HG03159 (cell line): ENCODE data around the gene RGS6.

Experiments
- ATAC-seq: cut with Tn5 transposase; IDR thresholded peaks from one replicate; pipeline ENCODE4 v1.9.1; 2021; ENCODE audit warnings: mild to moderate bottlenecking, moderate library complexity; ENCODE audit not compliant: unreplicated experiment

RGS6 gene

DNA sequence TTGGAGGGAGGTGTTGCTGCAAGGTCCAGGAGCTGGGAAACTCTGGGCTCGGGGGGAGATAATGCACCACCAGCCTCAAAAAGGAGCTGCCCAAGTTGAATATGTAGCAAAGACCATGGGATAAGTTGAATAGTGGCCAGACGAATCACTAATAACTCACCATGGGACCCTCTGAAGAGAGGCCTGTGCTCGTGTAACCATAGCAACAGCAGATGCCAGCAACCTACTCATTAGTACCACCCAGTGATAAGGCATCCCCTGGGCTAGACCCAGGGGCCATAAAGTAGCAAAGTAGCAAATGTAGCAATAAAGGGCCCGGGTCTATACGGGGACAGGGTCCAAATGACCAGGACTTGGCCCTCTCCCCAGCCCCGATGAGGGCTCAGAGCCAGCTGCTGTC, 633.7 kb downstream of the RGS6 start:
- no peak for ATAC-seq

DNA sequence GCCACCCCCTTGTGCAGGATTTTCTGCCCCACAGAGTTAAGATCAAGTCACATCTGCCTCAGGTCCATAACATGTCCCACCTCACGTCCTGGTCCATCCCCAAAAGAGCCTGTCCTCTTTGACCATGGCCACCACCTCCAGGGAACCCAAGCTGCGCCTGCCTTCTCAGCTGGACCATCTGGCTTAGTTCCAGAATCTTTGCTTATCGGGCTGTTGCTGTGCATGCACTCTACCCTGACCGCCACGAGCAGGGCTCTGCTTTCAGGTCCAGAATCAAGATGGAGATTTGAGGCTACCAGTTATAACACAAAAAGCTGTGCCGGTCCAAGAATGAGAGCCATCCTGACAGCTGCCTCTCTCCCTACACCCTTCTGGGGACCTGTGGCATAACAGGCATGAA, 635.0 kb downstream of the RGS6 start:
- ATAC-seq: no peak

DNA sequence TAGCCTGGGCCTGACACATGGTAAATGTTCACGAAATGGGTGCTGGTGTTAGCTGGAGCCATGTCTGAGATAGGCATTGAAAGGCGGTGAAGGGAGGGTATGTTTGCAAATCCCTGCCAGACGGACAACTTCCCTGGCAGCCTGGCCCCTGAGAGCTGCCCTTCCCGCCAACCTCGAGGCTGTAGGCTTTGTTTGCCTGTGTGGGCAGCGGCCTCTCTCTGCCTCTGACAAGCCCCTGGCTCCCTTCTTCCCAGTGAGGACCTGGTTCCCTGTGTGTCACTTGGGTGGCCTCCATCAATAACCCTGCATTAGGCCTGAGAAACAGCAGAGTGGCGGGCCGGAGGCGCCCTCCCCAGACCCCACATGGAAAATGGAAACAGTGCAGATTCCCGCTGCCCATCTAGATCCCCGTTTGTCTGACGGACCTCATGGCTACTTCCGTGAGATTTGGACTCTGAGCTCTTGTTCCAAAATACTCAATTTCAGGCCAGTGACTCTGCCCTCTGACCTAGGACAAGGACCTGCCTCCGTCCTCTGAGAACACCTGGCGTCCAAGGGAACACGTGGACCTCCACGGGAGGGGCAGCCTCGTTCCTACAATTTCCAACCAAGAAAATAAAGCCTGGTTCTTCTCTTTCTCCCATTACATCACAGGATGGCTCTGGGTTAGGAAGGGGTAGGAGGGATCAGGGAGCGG, 636.2 kb downstream of the RGS6 start:
- ATAC-seq: no peak

DNA sequence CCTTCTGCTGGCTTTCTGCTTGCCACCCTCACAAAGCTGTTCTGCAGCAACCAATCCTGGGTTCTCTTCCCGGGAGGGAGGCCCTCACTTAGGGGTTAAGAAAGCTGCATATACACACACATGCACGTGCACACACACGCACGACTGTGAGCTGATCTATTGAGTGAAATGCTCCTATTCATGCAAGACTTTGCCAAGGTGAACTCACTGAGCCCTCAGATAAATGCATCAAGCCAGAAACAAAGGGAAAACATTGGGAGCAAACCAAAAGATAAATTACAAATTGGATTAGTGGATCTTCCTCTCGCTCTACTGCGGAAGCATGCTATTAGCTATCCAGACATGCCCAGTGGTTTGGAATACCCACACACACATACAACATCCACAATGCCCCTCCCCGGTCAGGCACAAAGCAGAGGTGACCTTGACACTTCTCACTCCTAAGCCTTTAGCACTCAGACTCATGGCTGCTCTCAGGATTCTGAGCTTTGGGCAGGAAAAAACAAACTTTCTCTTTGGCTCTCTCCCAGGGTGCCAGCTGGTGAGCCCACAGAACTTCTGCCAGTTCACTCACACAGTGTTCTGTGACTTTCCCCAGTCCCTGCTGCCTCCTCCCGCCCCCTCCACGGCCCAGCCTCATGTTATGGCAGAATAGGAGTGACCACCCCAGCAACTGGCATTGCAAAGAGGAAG, 641.6 kb downstream of the RGS6 start:
- ATAC-seq: no peak

DNA sequence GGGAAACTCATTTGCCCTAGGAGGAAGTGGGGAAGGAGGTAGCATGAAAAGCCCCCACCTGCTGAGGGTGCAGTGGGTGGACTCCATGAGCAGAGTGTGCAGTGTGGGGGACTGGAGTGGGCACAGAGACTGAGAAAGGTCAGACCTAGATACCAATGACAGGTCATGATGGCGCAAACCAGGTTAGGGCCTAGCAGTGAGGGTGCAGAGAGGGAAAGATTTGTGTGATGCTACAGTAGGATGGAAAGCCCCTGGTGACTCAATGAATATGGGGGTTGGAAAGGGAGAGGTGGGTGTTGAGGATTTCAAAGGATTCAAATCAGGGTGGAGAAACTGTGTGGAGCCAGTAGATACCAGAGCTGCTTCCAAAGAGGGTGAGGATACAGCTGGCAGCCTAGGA, 642.5 kb downstream of the RGS6 start:
- no peak for ATAC-seq

DNA sequence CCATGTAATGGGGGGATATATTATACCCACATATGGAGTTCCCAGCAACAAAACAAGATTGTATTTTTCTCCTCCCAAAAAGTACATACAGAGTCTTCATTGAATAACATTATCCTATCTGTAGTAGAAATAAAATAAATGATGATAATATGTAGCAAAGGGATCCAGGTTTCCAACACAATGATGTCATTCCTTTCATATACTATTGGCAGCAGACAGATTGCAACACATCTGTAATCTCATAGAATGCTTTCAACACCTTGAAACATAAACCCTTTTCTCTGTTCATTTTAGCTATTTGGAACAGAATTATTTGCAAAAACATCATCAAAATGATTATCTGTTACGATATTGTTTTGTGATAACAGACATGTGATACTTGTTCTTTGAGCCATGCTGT, 644.0 kb downstream of the RGS6 start:
- ATAC-seq: no peak

DNA sequence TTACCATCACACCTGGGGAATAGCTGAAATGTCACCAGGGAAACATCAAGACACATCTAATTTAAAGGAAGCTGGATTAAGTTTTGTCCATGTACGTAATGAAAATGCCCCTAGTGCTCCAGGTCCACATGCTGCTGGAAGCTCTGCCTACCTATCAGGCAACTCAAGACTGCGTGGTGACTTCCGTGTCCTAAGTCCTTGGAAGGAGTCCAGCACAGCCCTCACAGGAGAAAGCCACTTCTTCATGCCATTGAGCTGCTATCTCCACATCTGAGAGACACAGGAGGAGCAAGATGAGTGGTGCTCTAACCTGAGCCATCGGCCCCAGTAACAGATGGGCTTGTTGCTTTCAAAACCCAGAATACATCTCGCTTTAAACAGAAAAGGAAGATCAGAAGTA, 645.3 kb downstream of the RGS6 start:
- no peak for ATAC-seq

DNA sequence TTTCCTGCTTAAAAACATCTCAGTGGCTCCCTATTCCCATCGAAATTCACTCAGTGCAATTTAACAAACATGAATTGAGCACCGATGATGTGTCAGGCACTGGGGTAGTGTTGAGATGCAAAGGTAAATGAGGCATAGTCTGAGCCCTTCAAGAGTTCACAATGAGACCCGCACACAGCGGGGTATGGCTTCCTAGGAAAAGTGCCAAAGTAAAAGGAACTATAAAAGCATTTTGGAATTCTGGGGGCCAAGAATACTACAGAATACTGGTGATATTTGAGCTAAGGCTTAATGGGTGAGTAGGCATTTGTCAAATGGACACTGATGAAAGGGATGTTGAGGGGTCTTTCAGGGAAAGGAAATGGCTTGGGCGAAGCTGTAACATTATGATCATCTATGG, 646.3 kb downstream of the RGS6 start:
- no peak for ATAC-seq

DNA sequence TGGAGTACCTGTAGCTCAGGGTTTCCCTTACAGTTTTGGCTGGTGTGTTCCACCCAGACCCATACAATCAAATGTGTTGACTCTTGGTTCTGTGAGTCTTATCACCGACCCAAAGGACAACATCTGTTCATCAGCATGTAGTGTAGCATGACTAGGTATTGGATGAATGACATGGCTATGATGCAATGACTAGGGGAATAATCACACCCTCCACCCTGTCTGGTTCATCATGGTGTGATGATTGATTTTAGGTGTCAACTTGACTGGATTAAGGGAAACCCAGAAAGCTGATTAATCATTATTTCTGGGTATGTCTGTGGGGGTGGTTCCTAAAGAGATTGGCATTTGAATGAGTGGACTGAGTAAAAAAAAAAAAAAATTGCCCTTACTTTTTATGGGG, 650.4 kb downstream of the RGS6 start:
- ATAC-seq: no peak

DNA sequence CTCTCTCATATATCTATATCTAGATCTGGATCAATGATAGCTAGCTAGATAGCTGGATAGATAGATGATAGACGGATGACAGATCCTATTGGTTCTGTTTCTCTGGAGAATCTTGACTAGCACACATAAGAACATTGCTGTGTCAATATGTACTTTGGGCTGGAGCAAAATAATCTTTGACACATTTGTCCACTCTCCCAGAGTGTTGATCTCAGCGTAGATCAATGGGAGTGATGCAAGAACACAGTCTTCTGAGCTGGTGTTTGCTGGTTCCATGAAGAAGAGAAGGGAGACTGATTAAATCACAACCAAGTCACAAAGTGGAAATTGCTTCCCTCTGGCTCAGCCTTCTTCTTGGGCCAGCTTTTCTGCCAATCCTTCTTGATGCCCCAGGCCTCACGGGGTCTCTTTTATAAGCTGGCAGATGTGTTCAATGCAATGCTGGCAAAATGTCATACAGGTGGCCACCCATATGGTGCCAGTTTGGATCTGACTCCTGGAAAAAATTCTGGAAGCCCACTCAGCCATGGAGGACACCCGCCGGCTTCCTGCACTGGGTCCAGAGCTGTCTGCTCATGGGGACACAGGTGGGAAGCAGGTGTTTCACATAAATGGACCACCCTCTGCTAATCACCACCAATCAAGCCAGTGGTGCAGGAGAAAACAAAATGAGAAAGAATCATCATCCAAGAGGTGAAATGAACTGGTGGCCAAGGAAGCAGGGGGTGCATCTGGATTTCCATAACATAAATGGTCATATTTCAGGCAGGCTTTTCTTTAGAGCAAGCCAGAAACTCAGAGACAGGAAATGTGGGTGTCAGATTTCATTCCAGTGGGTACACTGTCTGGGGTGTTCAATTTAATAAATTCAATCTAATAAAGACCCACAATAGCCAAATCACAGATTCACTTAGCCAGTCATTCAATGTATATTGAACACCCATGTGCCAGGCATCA, 651.4 kb downstream of the RGS6 start:
- no peak for ATAC-seq

DNA sequence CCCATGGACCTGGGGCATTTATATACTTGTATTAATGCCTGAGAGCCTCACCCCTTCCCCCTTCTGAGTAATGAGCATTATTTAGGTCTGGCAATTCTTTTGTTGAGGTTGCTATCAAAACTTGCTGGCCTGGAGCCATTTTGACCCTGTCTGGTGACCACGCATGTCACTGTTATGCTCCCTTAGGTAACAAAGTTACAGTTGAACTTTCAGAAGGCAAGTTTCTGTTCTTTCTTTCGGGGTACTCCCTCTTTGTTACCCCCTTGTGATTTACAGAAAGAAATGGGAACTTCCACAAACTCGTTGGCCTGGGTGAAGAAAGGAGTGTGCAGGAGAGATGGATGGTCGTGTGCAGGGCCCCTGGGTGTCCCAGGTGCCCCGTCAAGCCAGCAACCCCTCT, 656.3 kb downstream of the RGS6 start:
- ATAC-seq: no peak

DNA sequence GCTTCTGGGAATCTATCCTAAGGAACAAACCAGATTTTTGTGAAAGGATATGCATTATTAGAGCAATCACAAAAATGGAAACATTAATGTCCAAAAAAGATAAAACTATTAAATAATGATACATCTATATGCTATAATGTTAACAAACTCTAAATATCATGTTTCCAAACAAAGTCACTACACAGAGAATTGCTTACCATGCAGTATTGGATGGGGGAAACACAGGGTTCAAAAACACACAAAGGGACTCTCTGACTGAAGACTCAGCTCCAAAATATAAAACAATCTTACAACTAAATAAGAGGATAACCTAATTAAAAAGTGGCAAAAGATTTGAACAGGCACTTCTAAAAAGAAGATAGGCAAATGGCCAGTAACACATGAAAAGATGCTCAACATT, 657.4 kb downstream of the RGS6 start:
- no peak for ATAC-seq

DNA sequence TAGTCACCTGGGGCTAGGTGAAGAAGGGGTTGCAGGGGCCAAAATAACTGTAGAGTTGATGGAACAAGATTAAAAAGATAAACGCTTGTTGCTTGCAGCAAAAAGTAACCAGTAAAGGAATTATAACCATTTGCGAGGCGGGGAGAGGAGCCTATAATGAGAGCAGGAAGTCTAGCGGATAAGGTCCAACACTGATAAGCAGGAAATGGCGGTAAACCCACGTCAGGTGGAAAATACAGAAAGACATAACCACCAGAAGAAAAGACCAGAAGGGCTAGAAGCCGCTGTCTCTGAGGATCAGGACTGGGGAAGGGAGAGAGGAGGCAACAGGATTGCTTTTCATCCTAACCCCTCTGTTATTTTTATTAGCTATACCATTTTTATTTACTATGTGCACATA, 658.3 kb downstream of the RGS6 start:
- no peak for ATAC-seq

DNA sequence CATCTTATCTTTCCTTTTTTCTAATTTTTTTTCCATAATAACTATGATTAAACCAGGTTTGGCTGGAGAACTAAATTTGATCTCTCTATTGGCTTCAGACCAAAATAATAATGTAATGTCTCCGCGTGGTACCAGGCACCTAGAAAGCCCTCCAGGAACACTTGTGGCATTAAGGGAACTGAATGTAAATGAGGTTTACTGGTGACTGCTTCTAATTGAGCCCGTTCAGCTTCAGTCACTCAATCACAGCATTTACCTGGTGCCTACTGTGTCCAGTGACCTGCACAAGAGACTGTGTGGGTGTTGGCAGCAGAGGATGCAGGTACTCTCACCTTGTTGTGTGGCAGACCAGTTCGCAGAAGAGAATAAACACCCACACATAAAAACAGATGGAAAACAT, 659.2 kb downstream of the RGS6 start:
- ATAC-seq: no peak

DNA sequence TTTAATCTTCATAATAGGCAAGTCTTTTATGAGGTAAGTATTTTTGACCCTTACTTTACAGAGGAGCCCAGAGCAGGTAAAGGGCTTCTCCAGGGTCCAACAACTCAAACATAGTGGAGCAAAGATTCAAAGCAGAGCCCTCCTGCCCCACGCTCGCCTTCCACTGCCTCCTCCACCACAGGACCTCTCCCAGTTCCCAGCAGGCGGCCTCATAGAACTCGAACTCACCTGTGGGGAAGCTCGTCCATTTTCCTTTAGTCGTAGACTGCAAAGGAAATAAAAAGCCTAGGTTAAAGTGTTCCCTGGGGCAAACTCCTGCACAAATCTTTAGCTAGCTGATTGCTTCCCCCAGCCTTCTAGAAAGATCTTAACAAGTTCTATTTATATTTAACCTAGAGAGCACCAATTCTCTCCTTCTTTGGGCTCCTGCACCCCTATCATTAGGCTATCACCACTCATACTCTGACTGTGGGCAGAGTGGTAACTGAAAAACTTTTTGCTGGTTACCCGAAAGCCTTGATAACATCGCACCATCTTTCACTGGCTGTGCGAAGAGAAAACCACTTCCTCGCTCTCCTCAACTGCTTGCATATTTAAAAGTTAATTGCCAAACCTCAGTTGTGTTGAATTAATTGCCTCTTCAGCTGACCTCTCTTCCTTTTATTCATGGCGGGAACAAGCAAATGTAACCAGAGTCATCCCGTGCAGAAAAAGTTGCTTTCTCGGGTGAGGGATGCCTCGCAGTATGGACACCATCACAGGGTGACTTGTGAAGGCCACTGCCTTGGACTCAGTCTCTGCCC, 662.1 kb downstream of the RGS6 start:
- no peak for ATAC-seq

DNA sequence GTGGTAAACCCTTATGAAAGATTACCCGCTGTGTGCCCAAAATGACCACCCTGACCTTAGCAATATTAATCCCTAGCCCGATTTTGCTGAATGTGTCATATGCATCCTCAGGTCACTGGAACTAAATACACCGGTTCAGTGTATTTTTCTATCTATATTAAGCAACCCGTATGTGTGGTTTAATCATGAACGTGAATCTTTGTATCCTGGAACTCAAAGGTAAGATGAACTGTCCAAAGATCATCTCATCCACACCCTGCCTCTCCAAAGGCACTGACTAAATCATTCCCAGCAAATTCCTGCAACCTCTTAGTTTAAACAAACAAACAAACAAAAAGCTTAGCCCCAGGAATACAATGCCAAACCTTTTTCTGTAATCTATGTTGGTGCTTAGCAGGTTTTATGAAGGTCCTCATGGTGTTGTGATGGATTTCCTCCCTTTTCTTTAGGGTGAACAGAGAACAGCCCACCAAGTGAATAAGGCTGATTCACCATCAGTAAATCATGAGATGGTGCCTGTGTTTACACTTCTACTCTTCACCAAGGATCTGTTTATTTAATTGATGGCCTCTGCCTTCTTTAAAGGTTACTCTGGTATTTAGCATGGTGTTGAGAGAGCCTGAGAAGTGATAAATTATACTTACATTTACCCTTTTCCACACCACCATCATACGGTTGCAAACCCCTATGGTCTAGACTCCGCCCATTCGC, 663.1 kb downstream of the RGS6 start:
- no peak for ATAC-seq

DNA sequence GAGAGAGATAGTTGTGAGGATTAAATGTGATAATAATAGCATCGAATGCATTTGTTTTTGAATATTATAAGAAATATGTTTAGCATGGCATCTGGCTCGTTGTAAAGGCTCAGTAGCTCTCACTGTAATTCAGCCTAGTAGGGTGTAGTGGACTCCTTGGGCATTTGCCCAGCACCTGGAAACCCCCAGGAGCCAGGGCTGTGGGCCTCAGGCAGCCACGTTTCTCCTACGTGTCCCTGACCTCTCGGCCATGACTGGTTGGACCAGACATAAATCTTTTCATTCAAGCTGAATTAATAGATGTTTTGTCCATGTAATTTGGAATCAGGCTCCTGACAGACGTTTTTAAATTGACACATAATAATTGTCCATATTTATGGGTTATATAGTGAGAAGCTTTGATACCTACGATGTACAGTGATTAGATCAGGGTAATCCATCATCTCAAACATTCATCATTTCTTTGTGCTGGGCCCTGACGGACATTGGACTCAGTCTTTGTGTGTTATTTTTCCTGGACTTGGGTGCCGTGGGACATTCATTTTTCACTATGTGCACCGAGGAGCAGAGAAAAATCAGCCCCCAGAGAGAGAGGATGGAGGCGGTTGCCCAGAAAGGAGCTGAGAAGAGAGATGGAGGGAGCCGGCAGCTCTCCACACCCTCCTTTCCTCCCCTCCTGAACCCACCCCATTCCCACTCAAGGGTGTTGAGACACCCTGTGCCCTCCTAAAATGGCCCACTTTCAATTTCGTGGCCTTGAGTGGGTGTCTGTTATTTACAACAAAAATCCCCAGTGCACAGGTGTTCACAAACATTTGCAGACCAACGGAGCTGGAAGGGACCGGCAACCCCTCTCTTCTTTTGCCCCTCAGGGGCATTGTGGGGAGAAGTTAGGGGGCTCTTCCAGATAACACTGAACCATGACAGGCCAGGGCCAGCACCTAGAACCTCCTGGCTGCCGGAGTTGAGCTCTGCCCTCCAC, 665.3 kb downstream of the RGS6 start:
- no peak for ATAC-seq

DNA sequence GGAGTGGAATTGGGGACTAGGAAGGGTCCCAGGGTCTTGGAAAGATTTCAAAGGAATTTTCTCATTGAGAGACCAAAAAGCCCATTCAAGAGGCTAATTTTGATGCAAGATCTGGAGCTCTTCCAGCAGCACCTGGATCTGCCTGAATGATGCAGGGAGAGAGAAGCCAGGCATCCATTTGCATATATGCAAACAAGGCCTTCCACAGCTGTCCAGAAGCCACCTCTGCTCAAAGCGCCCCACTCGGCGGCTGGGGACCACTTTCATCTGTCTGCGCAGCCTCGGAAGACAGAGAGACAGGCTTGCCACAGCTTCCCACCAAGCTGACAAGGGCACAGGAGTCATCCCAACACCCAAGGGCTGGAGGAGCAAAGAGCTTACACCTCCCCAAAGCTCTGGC, 666.1 kb downstream of the RGS6 start:
- no peak for ATAC-seq
